ENCODE data around the gene QSER1.

GRCh38 chr11:32843544-32843943, 49.1 kb upstream of the QSER1 start:
- TF ChIP-seq ZNF24 (IDR thresholded peaks at IDR 0.05) (no peak), CTCF (IDR thresholded peaks at IDR 0.05 in 2 of 3, conservative IDR thresholded peaks at IDR 0.05 in 1 of 3; ENCODE audit: control insufficient read depth in 2 of 3, extremely low read depth in 1 of 3, insufficient read depth in 1 of 3, low read depth in 3 of 3, low read length in 3 of 3) (no peak), KAT2A (conservative IDR thresholded peaks at IDR 0.05; ENCODE audit: control insufficient read depth, low read depth, low read length) (no peak), NBN (IDR thresholded peaks at IDR 0.05) (no peak), RAD21 (IDR thresholded peaks at IDR 0.05; ENCODE audit: insufficient read depth, low read depth, low read length) (no peak), HCFC1 (IDR thresholded peaks at IDR 0.05; ENCODE audit: low read length) (no peak), EGR1 (IDR thresholded peaks at IDR 0.05; ENCODE audit: borderline replicate concordance in 1 of 2, low read depth in 2 of 2, low read length in 2 of 2) (no peak), ZNF274 (IDR thresholded peaks at IDR 0.05; ENCODE audit: insufficient read depth, insufficient read length) (no peak), POLR2AphosphoS5 (IDR thresholded peaks at IDR 0.05; ENCODE audit: low read length) (no peak)

All from GM12878 (cell line).